Ectodermal cell (in vitro differentiated cells): ENCODE data around the gene NCS1.
"Not testable (repeated sequence)": the region's sequence is repeated elsewhere in the genome, so short reads cannot be mapped to it uniquely, and the experiment has no call there.

ENCODE experiments used
- H3K27ac ChIP-seq: 2 replicates; pipeline ENCODE4 v1.7.0; 2013; ENCODE audit warnings: mild to moderate bottlenecking, low read depth, low read length; ENCODE audit not compliant: insufficient read depth, poor library complexity, severe bottlenecking
- H3K27me3 ChIP-seq: 2 replicates; pipeline ENCODE4 v1.7.0; 2013; ENCODE audit warnings: mild to moderate bottlenecking, low read length; ENCODE audit not compliant: insufficient read depth, control insufficient read depth, poor library complexity, severe bottlenecking
- H3K36me3 ChIP-seq: one replicate; pipeline ENCODE4 v1.7.0; 2013; ENCODE audit warnings: low read length; ENCODE audit not compliant: control insufficient read depth, insufficient read depth
- H3K4me1 ChIP-seq: one replicate; pipeline ENCODE4 v1.7.0; 2013; ENCODE audit warnings: low read length; ENCODE audit not compliant: control insufficient read depth, insufficient read depth
- H3K4me3 ChIP-seq: 2 replicates; pipeline ENCODE4 v1.7.0; 2013; ENCODE audit warnings: low read depth, low read length, control low read depth; ENCODE audit not compliant: insufficient read depth
- H3K9me3 ChIP-seq: 2 replicates; pipeline ENCODE4 v1.7.0; 2013; ENCODE audit warnings: mild to moderate bottlenecking, low read length, moderate library complexity; ENCODE audit not compliant: control insufficient read depth
- WGBS, 2 experiments: methylation state at CpG; one replicate each; pipeline ENCODE4 v1.1.7; 2013; ENCODE audit warnings: missing lambda C conversion rate in 2 of 2; 5-methylcytosine and 5-hydroxymethylcytosine counted together

The NCS1 gene

GRCh38 chr9:130268521-130269211 lies 96.5 kb downstream of the NCS1 start:
- Histone ChIP-seq H3K27ac (no peak overlapping the region), H3K27me3 (peaks cover 50% of the 10 kb centered on the region), H3K4me1 (peaks cover 15% of the 10 kb centered on the region), H3K9me3 (no peaks in the 10 kb centered on the region), H3K36me3 (no peaks in the 10 kb centered on the region), H3K4me3 (no peak overlapping the region)
- WGBS, 2 experiments = 54 to 55% methylated on average over 16 of the region's 16 CpGs

GRCh38 chr9:130271473-130271872 lies 99.3 kb downstream of the NCS1 start:
- Histone ChIP-seq H3K4me3 (no peak overlapping the region), H3K27ac (no peak overlapping the region), H3K36me3 (no peaks in the 10 kb centered on the region), H3K9me3 (no peaks in the 10 kb centered on the region), H3K4me1 (peaks cover 8% of the 10 kb centered on the region), H3K27me3 (peaks cover 22% of the 10 kb centered on the region)
- WGBS, 2 experiments = 81 to 91% methylated on average over 6 of the region's 6 CpGs

DNA sequence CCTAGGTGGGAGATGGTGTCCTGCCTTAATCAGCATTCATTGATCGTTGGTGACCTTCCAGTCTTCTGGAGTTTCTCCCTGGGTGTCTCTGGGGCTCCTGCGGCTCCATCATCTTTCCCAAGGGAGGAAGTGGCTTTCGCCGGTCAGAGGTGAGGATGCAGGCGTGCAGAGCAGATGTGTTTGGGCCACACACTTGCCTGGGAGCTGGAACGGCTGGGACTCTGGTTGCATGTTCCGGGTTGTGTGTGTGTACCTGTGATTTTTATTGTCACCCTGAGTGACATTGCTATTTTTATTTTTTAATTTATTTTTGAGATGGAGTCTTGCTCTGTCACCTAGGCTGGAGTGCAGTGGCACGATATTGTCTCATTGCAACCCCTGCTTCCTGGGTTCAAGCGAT lies 103.0 kb downstream of the NCS1 start:
- Histone ChIP-seq H3K27me3 (no peaks in the 10 kb centered on the region), H3K27ac (no peak overlapping the region), H3K9me3 (no peaks in the 10 kb centered on the region), H3K36me3 (no peaks in the 10 kb centered on the region), H3K4me3 (no peak overlapping the region), H3K4me1 (no peaks in the 10 kb centered on the region)
- 95 to 97% methylated on average over 9 of the region's 9 CpGs for WGBS, 2 experiments

GRCh38 chr9:130276121-130276520 lies 103.9 kb downstream of the NCS1 start:
- Histone ChIP-seq H3K4me3 (no peak overlapping the region), H3K9me3 (no peaks in the 10 kb centered on the region), H3K27me3 (no peaks in the 10 kb centered on the region), H3K36me3 (no peaks in the 10 kb centered on the region), H3K4me1 (no peaks in the 10 kb centered on the region), H3K27ac (no peak overlapping the region)
- 45 to 52% methylated on average over 3 of the region's 3 CpGs for WGBS, 2 experiments

GRCh38 chr9:130276955-130277354 lies 104.8 kb downstream of the NCS1 start:
- H3K27ac ChIP-seq = no peak overlapping the region
- WGBS, 2 experiments = 94 to 96% methylated on average over 11 of the region's 11 CpGs
- no peaks in the 10 kb centered on the region for H3K27me3 ChIP-seq
- H3K36me3 ChIP-seq = no peaks in the 10 kb centered on the region
- no peak overlapping the region for H3K4me3 ChIP-seq
- H3K4me1 ChIP-seq = no peaks in the 10 kb centered on the region
- no peaks in the 10 kb centered on the region for H3K9me3 ChIP-seq

- H3K4me1 ChIP-seq, H3K27ac ChIP-seq, H3K4me3 ChIP-seq, H3K27me3 ChIP-seq, H3K36me3 ChIP-seq, H3K9me3 ChIP-seq: not testable (repeated sequence)
- 95 to 100% methylated on average over 1 of the region's 1 CpG for WGBS, 2 experiments
Measured at GRCh38 chr9:130277525-130277924, 105.3 kb downstream of the NCS1 start.

- Histone ChIP-seq H3K4me1 (no peaks in the 10 kb centered on the region), H3K9me3 (no peaks in the 10 kb centered on the region), H3K27ac (no peak overlapping the region), H3K27me3 (no peaks in the 10 kb centered on the region), H3K36me3 (no peaks in the 10 kb centered on the region), H3K4me3 (no peak overlapping the region)
- 90 to 91% methylated on average over 4 of the region's 4 CpGs for WGBS, 2 experiments
Measured at GRCh38 chr9:130283539-130284248, 111.5 kb downstream of the NCS1 start.

- H3K27ac ChIP-seq = no peak overlapping the region
- 83 to 85% methylated on average over 10 of the region's 10 CpGs for WGBS, 2 experiments
- no peaks in the 10 kb centered on the region for H3K9me3 ChIP-seq
- no peaks in the 10 kb centered on the region for H3K27me3 ChIP-seq
- no peaks in the 10 kb centered on the region for H3K4me1 ChIP-seq
- no peak overlapping the region for H3K4me3 ChIP-seq
- no peaks in the 10 kb centered on the region for H3K36me3 ChIP-seq
Measured at GRCh38 chr9:130284249-130284625, 112.0 kb downstream of the NCS1 start.

GRCh38 chr9:130284690-130285089 lies 112.5 kb downstream of the NCS1 start:
- Histone ChIP-seq H3K9me3 (no peaks in the 10 kb centered on the region), H3K4me1 (no peaks in the 10 kb centered on the region), H3K27me3 (no peaks in the 10 kb centered on the region), H3K36me3 (no peaks in the 10 kb centered on the region), H3K27ac (no peak overlapping the region), H3K4me3 (no peak overlapping the region)
- WGBS, 2 experiments = 92 to 95% methylated on average over 7 of the region's 7 CpGs

DNA sequence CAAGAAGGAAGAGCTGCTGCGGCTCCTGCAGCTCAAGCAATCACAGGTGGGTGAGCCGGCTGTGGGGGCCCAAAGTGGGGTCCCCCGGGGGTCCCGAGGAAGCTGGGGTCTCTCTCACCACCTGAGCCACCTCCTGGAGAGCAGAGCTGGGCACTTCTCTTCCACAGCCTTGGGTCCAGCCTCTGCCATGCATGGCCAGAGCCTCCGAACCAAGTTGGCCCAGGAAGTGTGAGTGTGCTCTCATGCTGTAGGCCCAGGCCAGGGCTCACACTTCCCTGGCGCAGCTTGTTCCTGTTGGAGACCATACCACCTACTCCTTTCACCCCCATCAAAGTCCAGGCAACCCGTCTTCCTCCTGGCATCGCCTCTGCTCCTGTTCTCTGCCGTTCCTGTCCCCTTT lies 113.1 kb downstream of the NCS1 start:
- H3K9me3 ChIP-seq = no peaks in the 10 kb centered on the region
- 82 to 84% methylated on average over 9 of the region's 9 CpGs for WGBS, 2 experiments

More for the DNA sequence above, 113.1 kb downstream of the NCS1 start:
- Histone ChIP-seq H3K27me3 (no peaks in the 10 kb centered on the region), H3K4me1 (no peaks in the 10 kb centered on the region), H3K4me3 (no peak overlapping the region), H3K36me3 (no peaks in the 10 kb centered on the region), H3K27ac (no peak overlapping the region)
